Memory B cell (primary cell): ENCODE results near the gene REXO1.

Source experiments
- ATAC-seq: fragments of 150-1000 bp; cut with Tn5 transposase; 2 replicates; pipeline ENCODE4 v1.10.0; 2021; ENCODE audit warnings: low read depth, mild to moderate bottlenecking, moderate library complexity
- DNase-seq, 2 donors: peaks; one replicate each; pipeline ENCODE4 v3.0.0; 2022; ENCODE audit warnings: low spot score in 2 of 2
- H3K27ac Mint-ChIP-seq: one replicate; pipeline ENCODE4 v1.8.0; 2022; ENCODE audit warnings: mild to moderate bottlenecking, moderate library complexity, mixed read lengths
- H3K27me3 Mint-ChIP-seq: one replicate; pipeline ENCODE4 v1.8.0; 2022; ENCODE audit warnings: mixed read lengths
- H3K36me3 Mint-ChIP-seq: one replicate; pipeline ENCODE4 v1.8.0; 2022; ENCODE audit warnings: mild to moderate bottlenecking, mixed read lengths
- H3K4me1 Mint-ChIP-seq: one replicate; pipeline ENCODE4 v1.8.0; 2022; ENCODE audit warnings: mixed read lengths
- H3K4me3 Mint-ChIP-seq: one replicate; pipeline ENCODE4 v1.8.0; 2022; ENCODE audit warnings: mild to moderate bottlenecking, moderate library complexity, mixed read lengths
- H3K9me3 Mint-ChIP-seq: one replicate; pipeline ENCODE4 v1.8.0; 2022; ENCODE audit warnings: mixed read lengths

Gene REXO1

DNA sequence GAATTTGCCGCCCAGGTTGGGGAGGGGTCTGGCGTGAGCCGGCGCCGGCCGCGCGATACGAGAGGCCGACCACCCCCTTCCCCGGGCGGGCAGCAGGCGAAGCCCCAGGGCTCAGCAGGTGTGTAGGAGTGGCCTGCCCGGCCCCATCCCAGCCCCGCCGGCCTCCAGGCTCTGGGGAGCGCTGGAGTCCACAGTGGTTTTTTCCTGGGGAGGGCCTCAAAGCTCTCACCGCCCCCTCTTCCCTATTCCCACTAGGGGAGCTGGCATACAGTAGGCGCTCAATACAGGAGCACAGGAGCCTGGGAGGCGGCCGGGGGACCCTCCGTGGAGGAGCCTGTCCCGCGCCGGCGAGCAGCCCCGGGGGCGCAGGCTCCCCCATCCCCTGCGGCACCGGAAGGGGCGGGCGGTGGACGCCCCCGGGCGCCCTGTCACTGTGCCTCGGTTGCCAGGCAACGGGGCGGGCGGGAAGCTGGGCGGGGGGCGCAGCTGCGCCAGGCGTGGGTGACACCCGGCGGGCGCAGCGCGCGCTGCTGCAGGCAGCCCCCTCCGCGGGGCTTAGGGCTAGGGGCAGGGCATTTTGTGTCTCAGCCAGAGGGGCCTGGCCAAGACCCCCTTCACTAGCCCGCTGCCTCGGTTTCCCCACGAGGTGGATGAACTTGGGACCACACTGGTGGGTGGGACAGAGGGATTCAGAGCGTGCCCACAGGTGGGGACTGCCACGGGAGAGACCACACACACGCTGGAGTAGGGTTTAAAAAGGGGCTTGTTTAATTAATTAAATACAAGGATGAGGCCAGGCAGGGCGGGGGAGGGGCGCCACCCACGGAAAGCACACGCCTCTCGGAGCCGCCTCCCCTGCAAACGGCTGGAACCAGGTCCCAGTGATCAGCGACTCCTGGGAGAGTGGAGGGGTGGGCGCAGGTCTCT lies 3.6 kb upstream of the REXO1 start:
- peaks cover 30% of the 10 kb centered on the region for H3K4me1 Mint-ChIP-seq
- no peak for DNase-seq

GRCh38 chr19:1850809-1851653 lies 2.7 kb upstream of the REXO1 start:
- H3K4me1 Mint-ChIP-seq = peaks cover 34% of the 10 kb centered on the region
- H3K36me3 Mint-ChIP-seq = peaks cover 5% of the 10 kb centered on the region
- H3K9me3 Mint-ChIP-seq = no peaks in the 10 kb centered on the region
- H3K27ac Mint-ChIP-seq = peak overlapping the region; percentile 63
- H3K4me3 Mint-ChIP-seq = no peak overlapping the region
- no peak for DNase-seq
- no peak for ATAC-seq
- no peaks in the 10 kb centered on the region for H3K27me3 Mint-ChIP-seq

More for the DNA sequence above, 3.6 kb upstream of the REXO1 start:
- Mint-ChIP-seq H3K27ac (no peak overlapping the region), H3K4me3 (no peak overlapping the region), H3K36me3 (peaks cover 5% of the 10 kb centered on the region), H3K27me3 (no peaks in the 10 kb centered on the region), H3K9me3 (no peaks in the 10 kb centered on the region)
- no peak for ATAC-seq

GRCh38 chr19:1849886-1850398 lies 1.7 kb upstream of the REXO1 start:
- H3K9me3 Mint-ChIP-seq = no peaks in the 10 kb centered on the region
- H3K4me1 Mint-ChIP-seq = peaks cover 32% of the 10 kb centered on the region
- H3K27me3 Mint-ChIP-seq = no peaks in the 10 kb centered on the region
- DNase-seq (no peak), ATAC-seq (no peak)
- peaks cover 5% of the 10 kb centered on the region for H3K36me3 Mint-ChIP-seq
- H3K27ac Mint-ChIP-seq = peak overlapping the region; percentile 78
- no peak overlapping the region for H3K4me3 Mint-ChIP-seq

GRCh38 chr19:1849132-1849474 lies 820 bp upstream of the REXO1 start:
- H3K4me3 Mint-ChIP-seq = no peak overlapping the region
- H3K36me3 Mint-ChIP-seq = peaks cover 7% of the 10 kb centered on the region
- ATAC-seq (no peak), DNase-seq (no peak)
- H3K9me3 Mint-ChIP-seq = no peaks in the 10 kb centered on the region
- peak overlapping the region; percentile 92 for H3K27ac Mint-ChIP-seq
- peaks cover 35% of the 10 kb centered on the region for H3K4me1 Mint-ChIP-seq
- H3K27me3 Mint-ChIP-seq = no peaks in the 10 kb centered on the region

DNA sequence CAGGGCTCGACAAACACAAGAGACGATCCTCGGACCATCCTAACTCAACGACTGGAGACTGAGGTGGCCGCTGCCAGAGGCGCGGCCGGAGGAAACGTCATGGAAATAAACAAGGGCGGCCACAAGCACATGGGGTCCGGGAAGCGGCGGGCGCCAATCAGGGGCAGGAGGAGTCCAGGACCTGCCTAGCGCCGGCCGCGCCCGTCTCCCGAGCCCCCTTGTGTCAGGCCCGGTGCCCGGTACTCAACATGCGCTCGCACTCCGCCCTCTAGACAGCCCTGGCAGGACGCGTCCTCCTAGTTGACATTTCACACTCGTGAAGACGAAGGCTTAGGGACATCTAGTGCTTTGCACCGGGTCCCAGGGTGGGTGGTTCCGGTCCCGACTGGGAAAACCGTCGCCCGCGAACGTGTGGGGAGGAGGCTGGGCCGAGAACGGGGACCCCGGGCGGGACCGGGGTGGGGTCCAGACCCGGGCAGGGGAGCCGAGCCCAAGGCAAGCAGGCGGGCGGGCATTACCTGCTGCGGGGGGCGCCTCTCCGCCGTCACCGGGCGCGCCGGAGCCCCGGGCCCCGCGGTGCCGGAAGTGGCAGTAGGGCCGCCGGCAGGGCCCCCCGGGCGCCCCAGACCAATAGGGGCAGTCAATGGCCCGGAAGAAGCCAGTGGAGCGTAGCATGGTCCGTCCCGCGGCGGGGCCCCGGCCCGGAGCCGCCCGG lies 442 bp downstream of the REXO1 start:
- no peaks in the 10 kb centered on the region for H3K27me3 Mint-ChIP-seq
- H3K36me3 Mint-ChIP-seq = peaks cover 7% of the 10 kb centered on the region
- DNase-seq (no peak), ATAC-seq (peak; percentile 10)
- no peaks in the 10 kb centered on the region for H3K9me3 Mint-ChIP-seq
- H3K4me1 Mint-ChIP-seq = peaks cover 34% of the 10 kb centered on the region
- H3K4me3 Mint-ChIP-seq = peak overlapping the region; percentile 90
- peak overlapping the region; percentile 92 for H3K27ac Mint-ChIP-seq

- H3K27ac Mint-ChIP-seq = peak overlapping the region; percentile 92
- peak overlapping the region; percentile 90 for H3K4me3 Mint-ChIP-seq
- no peaks in the 10 kb centered on the region for H3K27me3 Mint-ChIP-seq
- ATAC-seq (no peak), DNase-seq (no peak)
- peaks cover 7% of the 10 kb centered on the region for H3K36me3 Mint-ChIP-seq
- peaks cover 34% of the 10 kb centered on the region for H3K4me1 Mint-ChIP-seq
- H3K9me3 Mint-ChIP-seq = no peaks in the 10 kb centered on the region
Observed at GRCh38 chr19:1847348-1847683, 967 bp downstream of the REXO1 start.

GRCh38 chr19:1846517-1847204 lies 1.6 kb downstream of the REXO1 start:
- H3K4me1 Mint-ChIP-seq = peaks cover 32% of the 10 kb centered on the region
- no peaks in the 10 kb centered on the region for H3K9me3 Mint-ChIP-seq
- no peak for DNase-seq
- no peaks in the 10 kb centered on the region for H3K27me3 Mint-ChIP-seq
- H3K27ac Mint-ChIP-seq = peak overlapping the region; percentile 92
- H3K4me3 Mint-ChIP-seq = peak overlapping the region; percentile 90
- no peak for ATAC-seq
- H3K36me3 Mint-ChIP-seq = peaks cover 7% of the 10 kb centered on the region

DNA sequence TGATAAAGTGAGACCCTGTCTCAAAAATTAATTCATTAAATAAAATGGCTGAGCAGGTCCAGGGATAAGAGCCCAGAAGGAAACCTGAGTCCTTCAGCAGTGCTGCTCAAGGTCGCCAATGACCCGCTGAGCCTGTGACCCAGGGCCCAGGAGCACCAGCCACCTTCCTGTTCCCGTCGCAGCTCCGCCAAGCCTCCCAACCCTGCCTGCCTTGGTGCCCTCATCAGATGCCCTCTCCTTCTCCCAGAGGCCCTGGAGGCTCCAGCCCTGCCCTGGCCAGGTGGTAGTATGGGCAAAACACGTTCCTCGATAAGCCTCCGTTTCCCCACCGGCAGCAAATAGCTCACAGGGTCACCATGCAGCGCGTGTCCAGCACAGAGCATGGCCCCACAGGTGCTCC lies 2.6 kb downstream of the REXO1 start:
- Mint-ChIP-seq H3K27ac (no peak overlapping the region), H3K27me3 (no peaks in the 10 kb centered on the region), H3K4me1 (peaks cover 30% of the 10 kb centered on the region), H3K9me3 (no peaks in the 10 kb centered on the region), H3K36me3 (peaks cover 4% of the 10 kb centered on the region), H3K4me3 (peak overlapping the region; percentile 90)
- DNase-seq (no peak), ATAC-seq (no peak)

- Mint-ChIP-seq H3K27me3 (no peaks in the 10 kb centered on the region), H3K4me3 (no peak overlapping the region), H3K27ac (no peak overlapping the region), H3K36me3 (peaks cover 3% of the 10 kb centered on the region), H3K9me3 (no peaks in the 10 kb centered on the region), H3K4me1 (peaks cover 34% of the 10 kb centered on the region)
- ATAC-seq = no peak
- DNase-seq = no peak
Observed at GRCh38 chr19:1845125-1845515, 3.2 kb downstream of the REXO1 start.

GRCh38 chr19:1844513-1845124 lies 3.7 kb downstream of the REXO1 start:
- Mint-ChIP-seq H3K4me1 (peaks cover 35% of the 10 kb centered on the region), H3K9me3 (no peaks in the 10 kb centered on the region), H3K27me3 (no peaks in the 10 kb centered on the region), H3K36me3 (peaks cover 4% of the 10 kb centered on the region), H3K27ac (no peak overlapping the region), H3K4me3 (no peak overlapping the region)
- DNase-seq (no peak), ATAC-seq (no peak)

- Mint-ChIP-seq H3K36me3 (peaks cover 5% of the 10 kb centered on the region), H3K27me3 (no peaks in the 10 kb centered on the region), H3K27ac (no peak overlapping the region), H3K9me3 (no peaks in the 10 kb centered on the region), H3K4me3 (no peak overlapping the region), H3K4me1 (peaks cover 35% of the 10 kb centered on the region)
- no peak for ATAC-seq
- DNase-seq = no peak
Observed at GRCh38 chr19:1843646-1844394, 4.5 kb downstream of the REXO1 start.

DNA sequence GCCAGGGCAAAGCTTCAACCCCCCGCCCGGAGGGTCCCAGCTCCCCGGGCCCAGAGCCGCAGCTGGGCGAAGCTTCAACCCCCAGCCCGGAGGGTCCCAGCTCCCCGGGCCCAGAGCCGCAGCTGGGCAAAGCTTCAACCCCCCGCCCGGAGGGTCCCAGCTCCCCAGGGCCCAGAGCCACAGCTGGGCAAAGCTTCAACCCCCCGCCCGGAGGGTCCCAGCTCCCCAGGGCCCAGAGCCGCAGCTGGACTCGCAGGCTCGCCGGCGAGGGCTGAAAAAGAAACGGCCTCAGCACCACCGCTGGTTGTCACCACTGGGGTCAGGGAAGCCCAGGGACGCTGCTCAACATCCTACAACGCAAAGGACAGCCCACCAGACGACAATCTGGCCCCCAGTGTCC lies 5.2 kb downstream of the REXO1 start:
- no peaks in the 10 kb centered on the region for H3K9me3 Mint-ChIP-seq

More for the DNA sequence above, 5.2 kb downstream of the REXO1 start:
- Mint-ChIP-seq H3K4me3 (no peak overlapping the region), H3K27me3 (no peaks in the 10 kb centered on the region), H3K4me1 (peaks cover 35% of the 10 kb centered on the region), H3K36me3 (peaks cover 5% of the 10 kb centered on the region), H3K27ac (no peak overlapping the region)
- no peak for ATAC-seq
- DNase-seq = no peak
